Smooth muscle cell of the coronary artery (primary cell): ENCODE data around the gene HIC2. TPM values are rescaled to one million over a fixed set of nuclear protein-coding genes. Genes with fewer than 3 reads are reported as not detected.

Experiments
- total RNA-seq: library from RNA; depleted of rRNA; stranded (reverse); fragments of >200 nt; gene quantifications from 2 replicates; pipeline ENCODE4 v1.2.3, GENCODE V29; 2014; ENCODE audit warnings: low replicate concordance

The HIC2 gene
- total RNA-seq, result 2.0 and 3.0 TPM in 2 replicates

GRCh38 chr22:21417227-21417746, at the start of gene HIC2:
TSS of gene HIC2 (plus strand) at chr22:21417371. CDS start at chr22:21442832, 25,461 bp downstream.

GRCh38 chr22:21383701-21384467, 33.3 kb upstream of the HIC2 start, which contains the start of gene RIMBP3B:
TSS of gene RIMBP3B (plus strand) at chr22:21383751. CDS start at chr22:21383859, 108 bp downstream.

GRCh38 chr22:21467337-21468193, 50.4 kb downstream of the HIC2 start, which contains the start of gene TMEM191C:
TSS of gene TMEM191C (plus strand) at chr22:21467387. CDS start at chr22:21467460, 73 bp downstream.

Other genes starting within 250 kb of the HIC2 start
- 0.15 TPM in 1 of 2 replicates, not detected in the other for gene RIMBP3B, start 33.6 kb upstream of the HIC2 start, total RNA-seq
- 0.82 and 1.4 TPM in 2 replicates for gene TMEM191C, start 50.0 kb downstream of the HIC2 start, total RNA-seq
- gene RIMBP3C, start 134.1 kb downstream of the HIC2 start, total RNA-seq, result 0.15 and 0.70 TPM in 2 replicates
- 10.4 and 25.7 TPM in 2 replicates for gene UBE2L3, start 150.3 kb downstream of the HIC2 start, total RNA-seq
- 3.3 and 15.1 TPM in 2 replicates for gene YDJC, start 212.7 kb downstream of the HIC2 start, total RNA-seq
- 0.08 and 0.23 TPM in 2 replicates for gene CCDC116, start 215.4 kb downstream of the HIC2 start, total RNA-seq
- gene SDF2L1, start 224.9 kb downstream of the HIC2 start, total RNA-seq, result 28.5 and 46.2 TPM in 2 replicates
- gene PPIL2, start 248.6 kb downstream of the HIC2 start, total RNA-seq, result 17.4 and 22.0 TPM in 2 replicates